Cardiac septum (tissue), 1 donor: ENCODE data around the gene UBE4B. TPM values are rescaled to one million over a fixed set of nuclear protein-coding genes. Genes with fewer than 3 reads are reported as not detected.
"Not testable (repeated sequence)": the region's sequence is repeated elsewhere in the genome, so short reads cannot be mapped to it uniquely, and the experiment has no call there.

Source experiments
- DNase-seq: peaks from one replicate; pipeline ENCODE4 v3.0.0-alpha.2; 2020; ENCODE audit warnings: low spot score
- intact Hi-C: fragments of 100-400 bp; cut with DNase I; formaldehyde crosslinking; loops from one replicate; pipeline ENCODE4 v1.14.0; 2022
- total RNA-seq: library from RNA; stranded (reverse); fragmentation: NEBNext Ultra II Directional; extraction: Animal tissue kit (Norgen Biotek cat#: 25700); gene quantifications from one replicate; pipeline ENCODE4 v1.2.1, GENCODE V29; 2021
- donor health status: DM: no; HTN: no; CAD: no.

Gene UBE4B
- total RNA-seq, 1 donor from 2014 or later, result 62.1 TPM

- intact Hi-C loops, result no loop called here
- DNase-seq, result no peak
These were observed 155.4 kb downstream of the UBE4B start for GRCh38 chr1:10188133-10188650.

GRCh38 chr1:10189659-10190058 lies 156.9 kb downstream of the UBE4B start:
- intact Hi-C loops, result no loop called here

GRCh38 chr1:10192263-10192662 lies 159.5 kb downstream of the UBE4B start:
- no peak for DNase-seq
- intact Hi-C loops, result no loop called here

More at GRCh38 chr1:10189659-10190058, 156.9 kb downstream of the UBE4B start:
- no peak for DNase-seq

- intact Hi-C loops, result no loop called here
These were observed 160.5 kb downstream of the UBE4B start for GRCh38 chr1:10193288-10193687.

GRCh38 chr1:10195570-10195969 lies 162.8 kb downstream of the UBE4B start:
- no peak for DNase-seq
- intact Hi-C loops, result no loop called here

More at GRCh38 chr1:10193288-10193687, 160.5 kb downstream of the UBE4B start:
- DNase-seq, result no peak

- intact Hi-C loops, result no loop called here
- no peak for DNase-seq
These were observed 164.2 kb downstream of the UBE4B start for GRCh38 chr1:10196976-10197375.

GRCh38 chr1:10200620-10201019 lies 167.9 kb downstream of the UBE4B start:
- DNase-seq, result no peak
- intact Hi-C loops, result no loop called here

- DNase-seq, result no peak
- intact Hi-C loops, result no loop called here
These were observed 171.4 kb downstream of the UBE4B start for GRCh38 chr1:10204003-10204642.

- intact Hi-C loops, DNase-seq: not testable (repeated sequence)
These were observed 172.4 kb downstream of the UBE4B start for GRCh38 chr1:10205206-10205605.

GRCh38 chr1:10207810-10208209 lies 175.1 kb downstream of the UBE4B start:
- no peak for DNase-seq
- intact Hi-C loops, result no loop called here

GRCh38 chr1:10208537-10208936 lies 175.8 kb downstream of the UBE4B start:
- intact Hi-C loops, result no loop called here
- peak; percentile 79 for DNase-seq

- no peak for DNase-seq
- intact Hi-C loops, result no loop called here
These were observed 176.8 kb downstream of the UBE4B start for GRCh38 chr1:10209590-10209904.

GRCh38 chr1:10209905-10210810 lies 177.4 kb downstream of the UBE4B start, which contains the start of gene KIF1B:
KIF1B (plus strand) TSS chr1:10210570; CDS start chr1:10232329, 21,759 bp downstream.
- intact Hi-C loops, result loop anchor here (2.0 to 5.0 kb wide), 2 partner anchors 58 to 77 kb away; no protein-coding TSS in a partner anchor

GRCh38 chr1:10210841-10211804 lies 178.4 kb downstream of the UBE4B start:
- peak; percentile 95 for DNase-seq
- intact Hi-C loops, result loop anchor here (1.0 to 5.0 kb wide), 3 partner anchors 59 to 127 kb away; no protein-coding TSS in a partner anchor

More at GRCh38 chr1:10209905-10210810, 177.4 kb downstream of the UBE4B start, which contains the start of gene KIF1B:
- peak; percentile 99 for DNase-seq

GRCh38 chr1:10211805-10212410 lies 179.2 kb downstream of the UBE4B start:
- no peak for DNase-seq
- intact Hi-C loops, result loop anchor here (1.0 to 5.0 kb wide), 3 partner anchors 60 to 126 kb away; no protein-coding TSS in a partner anchor

GRCh38 chr1:10212476-10212875 lies 179.7 kb downstream of the UBE4B start:
- DNase-seq, result no peak
- intact Hi-C loops, result loop anchor here (5.0 kb wide), 1 partner anchor 60 kb away; no protein-coding TSS in a partner anchor

GRCh38 chr1:10213186-10213705 lies 180.5 kb downstream of the UBE4B start:
- DNase-seq, result no peak
- intact Hi-C loops, result loop anchor here (5.0 kb wide), 1 partner anchor 61 kb away; no protein-coding TSS in a partner anchor

- DNase-seq, result no peak
- intact Hi-C loops, result loop anchor here (5.0 kb wide), 1 partner anchor 36 kb away; no protein-coding TSS in a partner anchor
These were observed 183.5 kb downstream of the UBE4B start for GRCh38 chr1:10216090-10216749.
